IMR-90 (cell line): ENCODE data around the gene DHRSX.

Experiments used
- CTCF ChIP-seq: conservative IDR thresholded peaks from 2 replicates; pipeline ENCODE4 v1.5.1; 2012; ENCODE audit warnings: mild to moderate bottlenecking, low read depth, low read length, improper control_type of control experiment
- MAFK ChIP-seq: IDR thresholded peaks from 2 replicates; pipeline ENCODE4 v1.6.1; 2012; ENCODE audit warnings: low read depth, low read length, improper control_type of control experiment
- POLR2A ChIP-seq: IDR thresholded peaks from 2 replicates; pipeline ENCODE4 v1.6.1; 2012; ENCODE audit warnings: mild to moderate bottlenecking, low read depth, low read length

- TF ChIP-seq MAFK (no peak), CTCF (no peak), POLR2A (no peak)
Measured at GRCh38 chrX:2387614-2388239, 113.0 kb downstream of the DHRSX start.
